GM19351 (cell line): ENCODE data around the gene COL15A1.
"Not testable (repeated sequence)": the region's sequence is repeated elsewhere in the genome, so short reads cannot be mapped to it uniquely, and the experiment has no call there.

ENCODE experiments used
- ATAC-seq: cut with Tn5 transposase; IDR thresholded peaks from one replicate; pipeline ENCODE4 v1.9.1; 2021; ENCODE audit warnings: mild to moderate bottlenecking, moderate library complexity; ENCODE audit not compliant: unreplicated experiment

The COL15A1 gene

DNA sequence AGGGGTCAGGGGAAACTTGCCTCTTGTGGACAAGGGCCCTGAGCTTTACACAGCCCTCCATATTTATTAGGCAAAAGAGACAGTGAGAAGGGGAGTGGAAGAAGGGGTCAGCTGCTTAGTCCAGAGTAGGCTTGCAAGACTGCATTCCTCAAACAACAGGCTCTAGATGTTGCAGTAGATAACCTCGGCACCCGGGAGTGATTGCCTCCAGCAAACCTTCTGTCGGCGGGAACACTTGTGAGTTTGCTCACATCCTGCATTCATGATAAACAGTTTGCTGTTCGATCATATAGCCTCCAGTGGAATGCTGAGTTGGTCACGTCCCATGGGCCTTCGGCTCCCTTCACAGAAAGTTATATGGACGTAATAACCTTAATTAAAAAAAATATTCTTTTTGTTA lies 66.7 kb downstream of the COL15A1 start:
- not testable (repeated sequence) for ATAC-seq

DNA sequence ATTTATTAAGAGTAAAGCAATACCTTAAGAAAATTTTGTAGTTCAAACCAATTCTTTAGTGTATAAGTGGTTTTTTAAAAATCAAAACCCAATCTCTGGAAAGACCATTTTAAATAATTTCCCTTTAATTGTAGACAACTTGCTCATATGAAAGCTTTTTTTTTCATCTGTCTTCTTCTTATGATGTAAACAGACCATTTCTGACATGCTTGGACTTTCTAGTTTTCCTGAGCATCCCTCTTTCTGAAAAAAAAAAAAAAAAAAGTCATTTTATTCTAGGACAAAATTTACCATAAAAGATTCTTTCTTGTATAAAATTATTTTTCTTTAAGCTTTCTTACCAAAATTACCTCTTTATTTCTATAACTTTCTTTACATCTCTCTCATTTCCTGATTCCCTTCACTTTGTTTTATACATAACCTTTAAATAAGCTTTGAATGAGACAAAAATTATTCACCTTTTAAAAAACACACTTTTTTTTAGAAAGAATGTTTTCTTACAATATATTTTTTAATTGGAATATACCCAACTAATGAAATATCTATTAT lies 67.5 kb downstream of the COL15A1 start:
- ATAC-seq, result no peak

DNA sequence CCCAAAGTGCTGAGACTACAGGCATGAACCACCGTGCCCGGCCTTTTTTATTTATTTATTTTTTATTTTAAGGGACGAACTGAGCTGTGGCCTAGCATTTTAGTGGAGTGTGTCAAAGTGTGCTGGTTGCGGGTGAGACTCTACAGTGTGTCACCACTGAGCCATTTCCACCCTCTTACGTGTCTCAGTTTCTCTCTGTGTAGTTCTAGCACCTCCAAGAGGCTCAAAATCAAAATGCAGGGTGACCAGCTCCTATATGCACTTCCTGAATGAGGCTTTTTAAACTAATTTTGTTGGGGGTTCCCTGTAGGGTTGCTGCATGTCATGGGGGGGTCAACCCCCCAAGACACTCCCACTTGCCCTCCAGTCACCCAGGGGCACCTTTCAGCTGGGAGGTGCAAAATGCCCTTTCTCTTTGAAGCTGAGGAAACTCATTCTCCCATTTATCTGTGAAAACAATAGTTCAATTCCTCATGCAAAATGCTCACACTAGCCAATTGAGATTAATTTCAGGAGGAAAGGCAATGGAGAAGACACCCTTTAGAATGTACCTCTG lies 69.3 kb downstream of the COL15A1 start:
- no peak for ATAC-seq

DNA sequence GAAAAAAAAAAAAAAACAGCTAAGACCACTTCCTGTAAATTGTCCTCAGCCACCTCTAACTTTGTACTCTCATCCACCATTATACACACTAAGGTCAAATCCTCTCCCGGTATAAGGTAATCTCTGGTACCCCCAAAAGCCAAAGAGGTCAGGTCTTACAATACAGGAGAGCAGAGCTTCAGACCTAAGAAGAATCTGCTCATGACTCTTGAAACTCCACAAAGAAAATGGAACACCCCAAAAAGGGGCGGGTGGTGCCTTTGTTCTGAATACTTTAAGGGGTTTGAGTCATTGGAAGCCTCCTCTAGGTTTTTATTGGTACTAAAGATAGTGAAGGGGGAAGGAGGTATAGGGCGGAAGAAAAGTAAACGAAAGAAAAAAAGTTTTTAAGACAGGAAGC lies 69.8 kb downstream of the COL15A1 start:
- ATAC-seq, result no peak

DNA sequence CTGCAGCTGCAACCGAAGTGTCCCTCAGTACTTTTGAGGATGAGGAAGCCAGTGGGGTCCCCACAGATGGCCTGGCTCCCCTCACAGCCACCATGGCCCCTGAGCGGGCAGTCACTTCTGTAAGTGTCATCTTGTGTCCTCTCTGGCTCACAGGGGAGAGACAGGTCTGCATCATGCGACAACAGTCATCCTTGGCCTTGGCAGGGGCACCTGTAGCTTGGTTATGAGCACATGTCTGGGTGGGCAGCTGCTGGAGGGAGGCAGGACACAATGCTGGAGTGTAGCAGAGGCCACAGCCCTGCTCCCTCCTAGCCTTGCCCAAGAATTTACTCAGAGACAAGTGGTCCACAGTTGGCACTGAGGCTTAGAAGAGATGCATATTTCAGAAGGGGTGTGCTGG lies 71.7 kb downstream of the COL15A1 start:
- ATAC-seq, result no peak

DNA sequence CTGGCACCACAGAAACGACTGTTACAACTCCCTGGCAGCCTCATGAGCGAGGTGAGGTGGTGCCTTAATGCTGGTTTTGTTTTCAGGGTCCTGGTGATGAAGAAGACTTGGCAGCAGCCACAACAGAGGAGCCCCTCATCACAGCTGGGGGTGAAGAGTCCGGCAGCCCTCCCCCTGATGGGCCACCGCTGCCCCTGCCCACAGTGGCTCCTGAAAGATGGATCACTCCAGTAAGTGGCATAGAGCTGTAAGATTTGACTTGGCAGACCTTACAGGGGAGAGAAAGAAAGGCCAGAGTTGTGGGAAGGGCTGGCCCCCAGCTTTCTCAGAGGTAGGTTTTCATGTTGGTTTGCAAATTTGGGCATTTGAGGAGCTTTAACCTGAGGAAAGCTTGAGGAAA lies 72.2 kb downstream of the COL15A1 start:
- no peak for ATAC-seq

DNA sequence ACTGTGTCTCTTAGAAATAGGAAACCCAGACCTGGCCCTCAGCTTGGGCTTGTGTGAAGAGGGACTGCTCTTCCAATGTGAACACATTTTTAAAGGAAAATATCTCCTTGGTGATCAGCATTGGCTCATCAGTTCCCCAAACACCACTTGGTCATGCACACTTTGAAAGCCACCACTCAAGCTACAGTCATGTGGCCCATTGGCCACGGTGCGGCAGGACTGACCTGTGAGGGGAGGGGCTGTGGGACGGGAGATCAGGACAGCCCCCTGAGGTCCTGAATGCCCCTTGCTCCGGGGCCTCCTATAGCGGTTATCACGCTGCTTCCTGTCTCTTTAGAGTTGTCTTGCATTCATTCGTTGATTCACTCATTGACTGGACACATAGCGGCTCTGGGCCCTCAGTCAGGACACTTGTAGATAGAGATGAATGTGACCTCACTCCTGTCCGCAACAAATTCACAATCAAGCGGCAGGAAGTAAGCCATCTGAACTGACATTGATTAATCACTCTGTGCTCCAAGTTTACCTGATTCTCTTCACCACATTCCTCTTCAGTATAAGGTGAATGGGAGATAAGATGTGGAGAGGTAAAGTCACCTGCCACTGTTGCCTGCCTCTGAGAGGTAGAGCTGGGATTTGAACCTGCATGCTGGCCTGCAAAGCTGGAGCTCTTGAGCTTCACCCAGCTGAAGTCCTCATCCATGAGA lies 73.1 kb downstream of the COL15A1 start:
- no peak for ATAC-seq

DNA sequence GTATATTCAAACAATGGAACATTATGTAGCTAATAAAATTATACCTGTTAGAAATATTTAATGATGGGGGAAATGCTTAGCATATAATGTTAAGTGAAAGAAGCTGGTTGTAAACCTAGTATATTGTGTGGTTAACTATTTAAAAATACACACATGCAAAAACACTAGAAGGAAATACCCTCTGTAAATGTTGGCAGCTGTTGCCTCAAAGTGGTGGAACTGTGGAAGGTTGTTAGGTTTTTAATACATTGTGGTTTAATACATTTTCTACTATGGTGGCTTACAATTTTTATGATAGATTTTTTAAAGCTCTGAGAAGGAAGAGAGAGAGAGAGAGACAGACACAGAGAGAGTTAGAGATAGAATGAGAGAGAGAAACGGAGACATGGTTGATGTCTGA lies 74.9 kb downstream of the COL15A1 start:
- ATAC-seq, result no peak

DNA sequence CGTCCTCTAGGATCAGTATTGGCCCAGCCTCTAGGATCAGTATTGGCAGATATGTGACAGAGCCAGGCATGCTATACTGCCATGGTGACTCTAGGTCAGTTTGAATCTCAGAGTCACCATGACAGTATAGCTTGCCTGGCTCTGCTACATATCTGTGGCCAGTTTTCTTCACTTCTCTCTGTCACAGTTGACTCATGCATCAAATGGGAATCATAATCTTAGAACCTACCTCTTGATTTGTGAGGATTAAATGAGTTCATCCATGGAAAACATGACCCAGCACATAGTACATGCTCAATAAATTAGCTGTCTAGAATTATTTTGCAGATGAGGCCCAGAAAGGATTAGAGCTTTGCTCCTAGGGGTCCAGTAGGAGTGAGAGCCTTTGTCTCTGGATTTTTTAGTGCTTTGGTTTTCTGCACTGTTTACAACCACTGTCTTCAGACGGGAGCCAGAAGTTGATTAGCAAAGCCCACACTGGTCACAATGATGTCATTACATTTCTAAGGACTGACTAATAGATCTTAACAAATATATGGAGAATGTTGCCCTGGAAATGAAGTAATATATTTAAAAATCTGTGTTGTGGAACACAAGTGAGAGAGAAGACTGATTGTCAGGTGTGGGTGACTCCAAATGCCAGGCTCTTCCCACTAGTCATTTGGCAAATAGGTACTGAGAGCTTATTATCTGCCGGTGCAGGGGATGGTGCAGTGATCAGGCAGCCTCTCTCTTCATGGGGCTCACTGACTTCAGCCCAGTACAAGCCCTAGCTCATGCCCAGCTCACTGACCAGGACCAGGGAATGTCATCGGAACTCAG lies 76.0 kb downstream of the COL15A1 start:
- ATAC-seq, result no peak

DNA sequence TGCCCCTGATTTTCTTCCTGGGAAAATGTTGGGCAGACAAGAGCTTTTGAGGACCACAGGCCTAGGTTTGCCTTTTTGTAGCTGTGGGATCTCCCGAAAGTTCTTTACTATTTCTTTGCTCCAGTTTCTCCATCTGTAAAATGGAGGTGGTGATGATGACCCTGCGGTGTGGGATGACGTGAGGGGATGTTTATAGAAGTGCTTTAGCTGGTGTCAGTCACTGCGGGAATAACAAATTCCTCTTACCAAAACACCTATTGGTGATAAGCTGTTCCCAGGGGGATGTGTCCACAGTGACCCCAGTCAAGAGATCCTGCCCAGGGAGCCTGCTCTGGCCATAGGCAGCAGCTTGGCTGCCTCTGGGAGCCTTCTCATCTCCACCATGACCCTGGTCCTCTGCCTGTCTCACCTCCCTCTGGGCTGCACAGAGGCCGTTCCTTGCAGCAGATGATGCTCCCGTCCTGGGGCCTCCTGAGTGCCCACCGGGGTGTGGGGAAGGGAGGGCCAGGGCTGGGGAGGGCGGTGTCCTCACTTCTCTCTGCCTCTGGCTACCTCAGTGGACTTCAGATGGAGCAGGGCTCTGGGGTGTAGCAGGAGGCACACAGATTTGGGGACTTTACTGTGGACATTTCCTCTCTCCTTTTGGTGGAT lies 77.2 kb downstream of the COL15A1 start:
- no peak for ATAC-seq

DNA sequence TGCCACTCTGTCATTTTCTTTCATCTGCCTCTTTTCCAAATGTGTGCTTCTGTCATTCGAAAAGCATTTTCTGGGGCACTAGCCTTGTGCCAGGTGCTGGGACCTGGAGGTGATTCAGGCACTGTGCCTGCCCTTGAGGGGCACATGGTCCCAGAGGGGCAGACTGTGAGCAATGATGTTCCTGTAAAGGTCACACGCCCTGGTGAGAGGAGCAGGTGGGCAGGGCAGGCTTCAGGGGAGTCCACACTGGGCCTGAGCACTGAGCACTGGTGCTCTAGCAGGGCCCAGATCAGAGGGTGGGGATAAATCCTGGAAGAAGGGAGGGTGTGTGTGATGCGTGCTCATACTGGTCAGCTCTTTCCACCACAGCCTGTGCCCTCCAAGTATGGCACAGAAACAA lies 77.8 kb downstream of the COL15A1 start:
- ATAC-seq, result no peak

DNA sequence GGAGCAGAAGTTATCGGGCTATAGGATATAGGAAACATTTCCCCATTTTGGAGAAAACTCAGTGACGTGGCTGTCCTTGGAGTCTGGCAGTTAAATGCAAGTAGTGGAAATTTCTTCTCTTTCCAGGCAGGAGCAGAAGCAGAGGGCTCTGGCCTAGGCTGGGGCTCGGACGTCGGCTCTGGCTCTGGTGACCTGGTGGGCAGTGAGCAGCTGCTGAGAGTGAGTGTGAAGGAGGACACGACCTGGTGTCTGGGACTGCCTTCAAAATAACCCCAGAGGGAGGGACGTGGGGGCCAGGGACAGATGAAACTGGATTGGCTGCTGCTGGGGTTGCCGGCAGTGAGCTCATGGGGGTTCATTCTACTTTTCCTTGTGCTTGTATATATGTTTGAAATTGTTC lies 79.5 kb downstream of the COL15A1 start:
- no peak for ATAC-seq

DNA sequence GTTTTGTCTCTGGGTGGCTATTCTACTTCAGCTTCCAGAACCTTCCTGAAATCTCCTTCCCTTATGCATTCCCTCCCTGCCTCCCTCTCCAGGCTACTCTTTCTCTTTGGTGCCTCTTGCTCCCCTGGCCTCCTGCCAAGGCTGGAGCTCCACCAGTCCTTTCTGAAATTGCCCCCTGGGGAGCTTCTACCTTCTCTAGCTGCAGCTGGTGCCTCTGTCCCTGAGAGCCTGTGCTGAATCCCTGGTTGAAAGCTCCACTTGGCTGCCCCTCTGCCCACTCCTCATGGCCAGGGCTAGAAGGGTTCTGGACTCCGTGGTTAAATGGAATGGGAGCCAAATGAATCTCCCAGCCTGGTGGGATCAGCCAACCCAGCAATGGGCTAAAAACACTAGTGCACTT lies 80.1 kb downstream of the COL15A1 start:
- no peak for ATAC-seq

DNA sequence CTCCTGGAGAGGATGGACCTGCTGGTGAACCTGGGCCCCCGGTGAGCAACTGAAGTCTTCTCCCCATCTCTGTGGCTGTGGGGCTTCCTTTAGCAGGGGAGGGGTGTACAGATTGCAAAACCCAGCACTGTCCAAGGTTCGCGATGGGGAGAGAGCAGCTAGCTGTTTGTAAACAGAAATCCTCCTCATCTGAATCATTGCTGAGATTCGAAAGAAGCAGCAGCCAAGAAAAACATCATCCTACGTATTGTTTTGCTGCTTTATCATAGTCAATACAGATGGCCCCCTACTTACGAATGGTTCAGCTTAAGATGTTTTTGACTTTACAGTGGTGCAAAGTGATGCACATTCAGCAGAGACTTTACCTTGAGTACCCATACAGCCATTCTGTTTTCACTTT lies 81.3 kb downstream of the COL15A1 start:
- ATAC-seq, result no peak

DNA sequence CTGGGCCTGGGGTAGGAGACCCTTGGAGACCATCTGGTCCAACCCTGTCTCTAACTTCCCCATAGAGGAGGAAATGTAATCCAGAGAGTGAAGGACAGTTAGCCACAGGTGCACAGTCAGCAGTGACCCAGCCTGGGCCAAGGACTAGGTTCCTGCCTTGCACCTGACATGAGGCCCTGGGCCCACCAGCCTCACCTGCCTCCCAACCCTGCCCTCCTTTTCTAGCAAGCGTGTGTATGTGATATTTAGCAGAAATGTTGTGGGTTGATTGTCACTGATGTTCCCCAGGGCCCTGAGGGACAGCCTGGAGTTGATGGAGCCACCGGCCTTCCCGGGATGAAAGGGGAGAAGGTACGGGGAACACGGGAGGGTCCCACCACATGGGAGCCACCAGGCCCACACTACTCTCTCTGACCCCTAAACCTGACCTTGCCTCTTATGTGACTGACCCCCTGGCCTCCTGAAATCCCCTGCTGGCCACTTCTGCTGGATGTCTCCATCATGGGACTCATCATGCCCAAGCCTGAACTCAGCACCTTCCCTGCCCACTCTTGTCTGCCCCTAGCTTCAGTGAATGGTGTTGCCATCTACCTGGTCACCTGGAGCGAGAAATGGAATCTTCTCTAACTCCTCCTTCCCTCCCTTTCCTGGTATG lies 82.0 kb downstream of the COL15A1 start:
- no peak for ATAC-seq

DNA sequence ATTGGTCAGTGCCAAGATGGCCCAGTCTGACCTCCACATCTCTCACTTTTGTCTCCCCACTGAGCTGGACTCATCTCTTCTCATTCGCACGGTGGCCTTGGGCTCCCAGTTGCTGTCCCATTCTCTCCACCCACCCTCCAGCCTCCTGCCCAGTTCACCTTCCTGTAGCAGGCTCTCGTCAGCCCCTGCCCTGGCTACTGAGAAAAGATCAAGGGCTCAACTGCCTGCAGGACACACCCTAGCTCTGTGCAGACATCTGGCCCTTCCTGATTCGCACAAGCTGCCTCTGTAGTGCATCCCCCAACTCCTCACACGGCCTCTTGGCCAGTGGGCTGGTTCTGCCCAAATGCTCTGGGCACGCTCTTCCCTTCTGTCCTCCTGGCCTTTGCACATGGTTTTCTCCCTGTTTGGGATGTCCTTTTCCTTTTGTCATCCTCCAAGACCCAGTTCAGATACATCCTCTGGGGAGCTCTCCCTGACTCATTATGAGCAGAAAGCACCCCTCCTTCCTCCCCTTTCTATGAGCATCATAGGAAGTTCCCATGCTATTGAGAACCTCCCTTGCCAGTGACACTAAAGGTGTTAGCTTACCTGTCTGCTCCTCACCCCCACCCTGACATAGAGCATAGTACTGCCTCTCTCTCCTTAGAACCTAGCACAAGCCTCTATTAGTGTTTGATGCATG lies 82.7 kb downstream of the COL15A1 start:
- ATAC-seq, result no peak

DNA sequence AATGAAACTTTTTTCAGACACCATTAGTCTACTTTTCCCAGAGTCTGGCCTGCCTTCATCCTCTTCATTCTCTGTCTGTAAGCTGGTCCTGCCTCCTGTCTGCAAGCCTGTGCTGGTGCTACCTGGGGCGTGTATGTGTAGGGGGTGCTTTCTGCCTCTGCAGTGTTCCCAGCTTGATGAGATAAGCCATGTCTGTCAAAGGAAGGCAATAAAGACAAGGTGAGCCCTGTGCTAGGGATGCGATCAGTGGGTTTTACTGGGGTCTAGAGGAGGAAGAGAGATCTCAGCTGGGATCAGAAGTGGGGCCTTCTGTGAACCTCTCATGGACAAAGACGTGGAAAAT lies 83.2 kb downstream of the COL15A1 start:
- no peak for ATAC-seq

DNA sequence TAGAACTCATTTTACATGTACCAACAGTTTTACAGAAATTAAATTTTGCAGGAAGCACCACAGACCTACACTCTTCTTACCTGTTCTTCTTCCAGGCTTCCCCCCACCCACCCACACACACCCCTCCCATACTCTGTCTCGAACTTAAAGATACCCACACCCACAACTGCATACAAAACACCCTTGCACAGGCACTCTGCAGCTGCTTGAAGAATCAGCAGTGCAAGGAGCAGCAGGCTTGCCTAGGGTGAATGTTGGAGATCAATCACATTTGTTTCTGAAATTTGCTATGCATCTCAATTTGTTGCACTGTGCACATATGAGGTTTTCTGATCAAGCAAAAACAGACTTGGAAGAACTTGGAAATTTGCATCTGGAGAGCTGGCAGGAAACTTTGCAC lies 83.7 kb downstream of the COL15A1 start:
- no peak for ATAC-seq

DNA sequence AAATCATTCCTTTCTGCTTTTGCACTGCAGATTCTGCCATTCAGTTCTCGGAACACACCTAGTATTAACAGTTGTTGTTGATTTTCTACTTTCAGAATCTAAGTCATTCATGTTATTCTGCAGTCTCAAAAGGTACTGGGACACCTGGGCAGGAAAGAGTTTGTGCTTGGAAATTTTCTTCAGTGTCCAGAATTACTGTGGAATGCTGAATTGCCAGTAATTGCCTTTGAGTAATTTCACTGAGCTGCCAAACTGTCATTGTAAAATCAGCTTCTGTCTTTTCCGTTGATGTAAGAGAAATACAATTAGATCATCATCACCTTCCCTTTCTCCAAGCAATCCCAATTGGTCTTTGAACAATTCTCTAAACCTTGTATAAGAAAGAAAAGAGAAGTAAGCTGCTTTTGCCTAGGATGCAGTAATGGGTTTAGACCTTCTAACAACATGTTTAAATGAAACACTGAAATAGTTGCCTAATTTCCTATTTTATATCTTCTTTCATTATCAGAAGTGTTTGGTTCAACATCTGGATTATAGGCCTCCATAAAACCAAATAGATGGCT lies 85.5 kb downstream of the COL15A1 start:
- ATAC-seq, result no peak

DNA sequence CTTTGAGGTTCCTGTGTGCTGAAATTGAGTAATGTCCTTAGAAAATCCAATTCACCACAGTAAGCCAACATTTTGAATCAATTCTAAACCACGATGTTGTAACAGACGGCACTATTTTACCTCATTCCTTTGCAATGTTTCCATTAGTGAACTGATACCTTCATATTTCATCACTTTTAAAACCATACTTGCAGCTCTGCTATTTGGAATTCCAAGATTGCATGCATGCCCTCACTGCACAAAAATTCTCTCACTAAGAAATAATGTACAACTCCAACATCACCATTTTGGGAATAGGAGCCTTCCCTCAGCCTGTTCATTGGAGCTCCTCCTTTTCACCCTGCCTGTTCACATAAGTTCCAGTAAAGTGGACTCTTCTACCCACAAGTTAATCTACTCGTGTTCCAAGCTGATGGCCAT lies 86.4 kb downstream of the COL15A1 start:
- ATAC-seq, result no peak
